Breast epithelium (tissue), 3 donors: ENCODE results near the gene CPNE4.

Source experiments
- POLR2A ChIP-seq: fragments of 450-650 bp; IDR thresholded peaks from one replicate; pipeline ENCODE4 v1.6.1; 2016; ENCODE audit warnings: antibody characterized with exemption, mild to moderate bottlenecking, moderate library complexity
- POLR2AphosphoS5 ChIP-seq, 3 donors: sonication (generic); formaldehyde crosslinking; IDR thresholded peaks; one replicate each; pipeline ENCODE4 v1.6.1; 2017; ENCODE audit warnings: antibody characterized with exemption in 3 of 3
- TF ChIP-seq, protein P1 (sequence below), 3 donors: fragments of 450-650 bp; IDR thresholded peaks; one replicate each; pipeline ENCODE4 v1.5.1; 2016 to 2017; ENCODE audit warnings: antibody characterized with exemption in 3 of 3, mild to moderate bottlenecking in 3 of 3, moderate library complexity in 3 of 3

DNA sequence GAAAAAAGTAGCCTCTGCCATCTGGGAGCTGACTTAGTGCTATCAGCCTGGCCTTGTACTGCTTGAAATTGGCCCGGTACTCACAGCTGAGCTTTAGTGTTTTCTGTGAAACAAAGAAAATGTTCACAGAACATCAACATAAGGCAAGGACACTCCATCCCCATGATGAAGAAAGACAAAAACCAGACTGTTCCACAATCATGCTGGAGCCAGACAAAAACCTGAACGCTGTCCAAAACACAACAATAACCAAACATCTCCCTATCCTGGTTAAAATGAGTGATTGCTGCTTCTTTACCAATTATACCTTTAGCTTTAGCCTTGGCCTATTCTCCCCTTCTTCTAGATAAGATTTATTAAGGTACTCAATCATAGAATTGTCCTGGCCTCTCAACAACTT is 153.9 kb downstream of the CPNE4 start:
- TF ChIP-seq, protein P1, sequence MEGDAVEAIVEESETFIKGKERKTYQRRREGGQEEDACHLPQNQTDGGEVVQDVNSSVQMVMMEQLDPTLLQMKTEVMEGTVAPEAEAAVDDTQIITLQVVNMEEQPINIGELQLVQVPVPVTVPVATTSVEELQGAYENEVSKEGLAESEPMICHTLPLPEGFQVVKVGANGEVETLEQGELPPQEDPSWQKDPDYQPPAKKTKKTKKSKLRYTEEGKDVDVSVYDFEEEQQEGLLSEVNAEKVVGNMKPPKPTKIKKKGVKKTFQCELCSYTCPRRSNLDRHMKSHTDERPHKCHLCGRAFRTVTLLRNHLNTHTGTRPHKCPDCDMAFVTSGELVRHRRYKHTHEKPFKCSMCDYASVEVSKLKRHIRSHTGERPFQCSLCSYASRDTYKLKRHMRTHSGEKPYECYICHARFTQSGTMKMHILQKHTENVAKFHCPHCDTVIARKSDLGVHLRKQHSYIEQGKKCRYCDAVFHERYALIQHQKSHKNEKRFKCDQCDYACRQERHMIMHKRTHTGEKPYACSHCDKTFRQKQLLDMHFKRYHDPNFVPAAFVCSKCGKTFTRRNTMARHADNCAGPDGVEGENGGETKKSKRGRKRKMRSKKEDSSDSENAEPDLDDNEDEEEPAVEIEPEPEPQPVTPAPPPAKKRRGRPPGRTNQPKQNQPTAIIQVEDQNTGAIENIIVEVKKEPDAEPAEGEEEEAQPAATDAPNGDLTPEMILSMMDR (IDR thresholded peaks at IDR 0.05): no peak
- no peak for TF ChIP-seq POLR2A
- TF ChIP-seq POLR2AphosphoS5 (IDR thresholded peaks at IDR 0.05): no peak
